Kidney (tissue), 14 donors: ENCODE data around the gene AKAP11. TPM values are rescaled to one million over a fixed set of nuclear protein-coding genes. Genes with fewer than 3 reads are reported as not detected.

Experiments used
- DNase-seq, 5 donors: peaks; one replicate each; pipeline ENCODE4 v3.0.0-alpha.2; 2013 to 2020
- FAIRE-seq: peaks from 2 replicates; lab custom pipeline; 2012; peaks lifted over from hg19 to GRCh38; lab: Jason Lieb, UNC
- H3K27ac ChIP-seq, 2 donors: one replicate each; pipeline ENCODE4 v1.7.0; 2013; ENCODE audit warnings: low read depth in 2 of 2, low read length in 2 of 2, inconsistent platforms in 1 of 2
- H3K27me3 ChIP-seq: one replicate; pipeline ENCODE4 v1.7.1; 2013; ENCODE audit warnings: low read length, inconsistent platforms; ENCODE audit not compliant: control insufficient read depth, insufficient read depth
- H3K36me3 ChIP-seq, 3 donors: one replicate each; pipeline versions ENCODE4 v1.7.0 to v1.7.1; 2013; ENCODE audit warnings: low read length in 3 of 3, control low read depth in 1 of 3, inconsistent platforms in 1 of 3; ENCODE audit not compliant: insufficient read depth in 3 of 3, control insufficient read depth in 2 of 3
- H3K4me1 ChIP-seq, 3 donors: one replicate each; pipeline versions ENCODE4 v1.7.0 to v1.7.1; 2013; ENCODE audit warnings: low read length in 3 of 3, inconsistent platforms in 1 of 3, low read depth in 1 of 3; ENCODE audit not compliant: control insufficient read depth in 2 of 3, insufficient read depth in 2 of 3
- H3K4me3 ChIP-seq, 3 donors: one replicate each; pipeline versions ENCODE4 v1.7.0 to v1.8.1; 2013; ENCODE audit warnings: low read length in 3 of 3, control low read depth in 1 of 3, inconsistent platforms in 1 of 3
- H3K9ac ChIP-seq, 3 donors: one replicate each; pipeline versions ENCODE4 v1.7.0 to v1.7.1; 2013; ENCODE audit warnings: low read length in 3 of 3, control low read depth in 1 of 3, inconsistent platforms in 1 of 3
- H3K9me3 ChIP-seq, 3 donors: one replicate each; pipeline versions ENCODE4 v1.7.0 to v1.7.1; 2013; ENCODE audit warnings: low read length in 3 of 3, control low read depth in 1 of 3, inconsistent platforms in 1 of 3; ENCODE audit not compliant: control insufficient read depth in 2 of 3, insufficient read depth in 1 of 3
- CTCF ChIP-seq: IDR thresholded peaks from 3 replicates; pipeline ENCODE4 v1.5.1; 2012; ENCODE audit warnings: mild to moderate bottlenecking, moderate library complexity, borderline replicate concordance; ENCODE audit not compliant: insufficient read depth; ENCODE audit errors: extremely low read depth
- intact Hi-C: fragments of 100-400 bp; cut with DNase I; formaldehyde crosslinking; loops from one replicate; pipeline ENCODE4 v1.11.1; 2022
- polyA plus RNA-seq: library from polyadenylated mRNA; stranded (reverse); fragments of 350-450 nt; fragmentation: Illumina TruSeq; extraction: RNeasy Lipid Tissue Mini Kit (QIAGEN cat#74804); gene quantifications from one replicate; pipeline ENCODE4 v1.2.3, GENCODE V29; 2014; ENCODE audit warnings: low read depth, low replicate concordance; ENCODE audit not compliant: insufficient read depth
- total RNA-seq: library from RNA; stranded (reverse); fragmentation: NEBNext Ultra II Directional; extraction: Animal tissue kit (Norgen Biotek cat#: 25700); gene quantifications from one replicate; pipeline ENCODE4 v1.2.1, GENCODE V29; 2021
- donor health status: control.
- donor health status: control.
- donor health status: control.
- donor health status: control.
- donor health status: control.
- donor health status: DM: yes; HTN: yes; CAD: no.
- donor health status: Normal renal cell carcinoma (clear cell type).

Gene AKAP11
- total and polyA plus RNA-seq, 2 donors from 2014 or later = 4.9 to 35.2 TPM

GRCh38 chr13:42369071-42369797 is 97.3 kb downstream of the AKAP11 start:
- FAIRE-seq = no peak
- intact Hi-C loops = no loop called here

GRCh38 chr13:42370229-42370628 is 98.3 kb downstream of the AKAP11 start:
- intact Hi-C loops = no loop called here
- no peaks in the 10 kb centered on the region for H3K4me1 ChIP-seq
- FAIRE-seq (no peak), DNase-seq (no peak)
- no peak for TF ChIP-seq CTCF
- no peak overlapping the region for H3K9ac ChIP-seq
- H3K27me3 ChIP-seq = no peaks in the 10 kb centered on the region
- H3K4me3 ChIP-seq = no peak overlapping the region
- H3K36me3 ChIP-seq = no peaks in the 10 kb centered on the region
- H3K9me3 ChIP-seq = no peaks in the 10 kb centered on the region
- H3K27ac ChIP-seq = no peak overlapping the region

More at GRCh38 chr13:42369071-42369797, 97.3 kb downstream of the AKAP11 start:
- Histone ChIP-seq H3K9ac (no peak overlapping the region), H3K9me3 (no peaks in the 10 kb centered on the region), H3K36me3 (no peaks in the 10 kb centered on the region), H3K27me3 (no peaks in the 10 kb centered on the region), H3K4me3 (no peak overlapping the region), H3K27ac (no peak overlapping the region), H3K4me1 (no peaks in the 10 kb centered on the region)
- TF ChIP-seq CTCF = no peak
- no peak for DNase-seq

Other genes with a start within 250 kb of the AKAP11 start
- 28.8 TPM for gene DGKH, start 223.5 kb upstream of the AKAP11 start, total RNA-seq
- 1.7 TPM for gene DGKH, start 223.5 kb upstream of the AKAP11 start, polyA plus RNA-seq